ENCODE results near the gene MDM2. TPM values are rescaled to one million over a fixed set of nuclear protein-coding genes. Genes with fewer than 3 reads are reported as not detected.

Gene MDM2
- total RNA-seq, 3 donors from 2014 or later: 69.4 to 73.3 (median 71.8) TPM

- no peaks in the 10 kb centered on the region for H3K36me3 ChIP-seq
- H3K4me3 ChIP-seq: no peak overlapping the region
- H3K4me1 ChIP-seq: no peaks in the 10 kb centered on the region
- no peaks in the 10 kb centered on the region for H3K9me3 ChIP-seq
- intact Hi-C loops (cut with DNase I; ENCODE audit: low total_unique reads): no loop called here
- TF ChIP-seq POLR2A (IDR thresholded peaks at IDR 0.05): no peak
- TF ChIP-seq POLR2AphosphoS5 (IDR thresholded peaks at IDR 0.05): no peak
- TF ChIP-seq CTCF (IDR thresholded peaks at IDR 0.05): no peak
- no peak for DNase-seq (ENCODE audit: low spot score in 2 of 2)
- H3K27me3 ChIP-seq: no peaks in the 10 kb centered on the region
- no peak overlapping the region for H3K27ac ChIP-seq
These were observed 56.6 kb downstream of the MDM2 start for GRCh38 chr12:68864604-68865003.

GRCh38 chr12:68865399-68866164 is 57.6 kb downstream of the MDM2 start:
- H3K9me3 ChIP-seq: no peaks in the 10 kb centered on the region
- no peaks in the 10 kb centered on the region for H3K36me3 ChIP-seq
- no peak for DNase-seq (ENCODE audit: low spot score in 2 of 2)
- no peaks in the 10 kb centered on the region for H3K27me3 ChIP-seq
- intact Hi-C loops (cut with DNase I; ENCODE audit: low total_unique reads): no loop called here
- H3K27ac ChIP-seq: no peak overlapping the region
- H3K4me1 ChIP-seq: no peaks in the 10 kb centered on the region
- H3K4me3 ChIP-seq: no peak overlapping the region
- no peak for TF ChIP-seq POLR2A (IDR thresholded peaks at IDR 0.05)
- no peak for TF ChIP-seq POLR2AphosphoS5 (IDR thresholded peaks at IDR 0.05)
- no peak for TF ChIP-seq CTCF (IDR thresholded peaks at IDR 0.05)

- intact Hi-C loops (cut with DNase I; ENCODE audit: low total_unique reads): no loop called here
- TF ChIP-seq POLR2AphosphoS5 (IDR thresholded peaks at IDR 0.05): no peak
- no peak for TF ChIP-seq POLR2A (IDR thresholded peaks at IDR 0.05)
- TF ChIP-seq CTCF (IDR thresholded peaks at IDR 0.05): no peak
- Histone ChIP-seq H3K4me3 (no peak overlapping the region), H3K9me3 (no peaks in the 10 kb centered on the region), H3K4me1 (no peaks in the 10 kb centered on the region), H3K27ac (no peak overlapping the region), H3K27me3 (no peaks in the 10 kb centered on the region), H3K36me3 (no peaks in the 10 kb centered on the region)
- no peak for DNase-seq (ENCODE audit: low spot score in 2 of 2)
These were observed 59.0 kb downstream of the MDM2 start for GRCh38 chr12:68866950-68867349.

GRCh38 chr12:68867606-68868005 is 59.6 kb downstream of the MDM2 start:
- Histone ChIP-seq H3K27me3 (no peaks in the 10 kb centered on the region), H3K9me3 (no peaks in the 10 kb centered on the region), H3K4me1 (no peaks in the 10 kb centered on the region), H3K27ac (no peak overlapping the region), H3K4me3 (no peak overlapping the region), H3K36me3 (no peaks in the 10 kb centered on the region)
- no peak for TF ChIP-seq POLR2A (IDR thresholded peaks at IDR 0.05)
- intact Hi-C loops (cut with DNase I; ENCODE audit: low total_unique reads): no loop called here
- DNase-seq (ENCODE audit: low spot score in 2 of 2): no peak

- H3K9me3 ChIP-seq: no peaks in the 10 kb centered on the region
- no peak overlapping the region for H3K4me3 ChIP-seq
- intact Hi-C loops (cut with DNase I; ENCODE audit: low total_unique reads): no loop called here
- no peak for DNase-seq (ENCODE audit: low spot score in 2 of 2)
- no peaks in the 10 kb centered on the region for H3K4me1 ChIP-seq
- no peaks in the 10 kb centered on the region for H3K27me3 ChIP-seq
- TF ChIP-seq POLR2A (IDR thresholded peaks at IDR 0.05) (no peak), CTCF (IDR thresholded peaks at IDR 0.05) (no peak), POLR2AphosphoS5 (IDR thresholded peaks at IDR 0.05) (no peak)
- H3K27ac ChIP-seq: no peak overlapping the region
- H3K36me3 ChIP-seq: no peaks in the 10 kb centered on the region
These were observed 60.2 kb downstream of the MDM2 start for GRCh38 chr12:68868043-68868790.

All from breast epithelium (tissue), 4 donors.